ENCODE measurements around the gene DCLK1.

The DCLK1 gene

DNA sequence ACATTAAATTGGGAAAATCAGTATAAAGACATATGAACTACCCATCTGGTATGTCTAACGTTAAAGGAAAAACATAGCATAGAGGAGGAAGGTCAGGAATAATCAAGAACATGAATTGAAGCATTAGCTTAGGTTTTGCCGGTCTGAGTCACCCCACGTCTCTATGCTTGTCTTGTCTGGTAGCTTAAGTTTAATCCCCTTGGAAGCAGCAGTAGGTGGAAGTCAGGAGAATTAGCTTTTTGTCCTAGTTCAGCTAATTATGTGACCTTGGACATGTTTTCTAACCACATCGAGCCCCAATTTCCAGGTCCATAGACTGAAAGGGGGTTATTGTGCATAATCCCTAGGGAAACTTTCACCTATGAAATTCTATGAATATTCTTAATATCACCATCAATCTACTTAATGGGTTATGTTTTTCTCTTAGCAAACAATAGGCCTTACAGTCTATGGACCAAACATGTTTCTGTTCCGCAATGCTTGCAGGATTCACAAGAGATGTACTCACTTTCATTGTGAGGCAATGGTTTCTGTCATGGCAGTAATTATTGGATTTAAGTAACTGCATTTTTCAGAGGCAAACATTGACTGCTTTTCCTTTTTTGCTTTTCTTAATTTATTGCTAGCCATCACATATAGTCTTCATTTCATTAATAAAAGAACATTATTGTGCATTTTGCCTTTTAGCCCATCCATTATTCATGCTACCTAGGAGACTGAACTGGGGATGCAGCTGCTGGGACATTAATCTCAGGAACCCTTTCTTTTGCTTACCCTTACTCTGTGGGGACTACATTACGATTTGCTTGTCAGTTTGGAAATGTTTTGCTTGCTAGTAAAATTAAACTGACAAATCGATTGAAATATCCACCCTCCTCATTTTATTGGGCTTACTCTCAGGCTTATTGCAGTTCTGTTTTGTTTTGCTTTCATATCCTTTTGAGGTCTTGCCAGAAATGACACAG, 349.9 kb downstream of the DCLK1 start:
- TF ChIP-seq FOXP2 (optimal IDR thresholded peaks at IDR 0.05; ENCODE audit: borderline replicate concordance, extremely low read depth, extremely low read length, insufficient read depth) (no peak), POLR2AphosphoS5 (IDR thresholded peaks at IDR 0.05; ENCODE audit: low read depth, low read length) (no peak), TAF1 (IDR thresholded peaks at IDR 0.05; ENCODE audit: borderline replicate concordance, insufficient read depth, low read length) (no peak), REST (IDR thresholded peaks at IDR 0.05; ENCODE audit: insufficient read depth in 1 of 2, low read depth in 2 of 2, low read length in 2 of 2) (no peak), SIN3A (IDR thresholded peaks at IDR 0.05; ENCODE audit: borderline replicate concordance, insufficient read depth, low read length) (no peak)

GRCh38 chr13:35780613-35781012, 350.6 kb downstream of the DCLK1 start:
- TF ChIP-seq SIN3A (IDR thresholded peaks at IDR 0.05; ENCODE audit: borderline replicate concordance, insufficient read depth, low read length) = no peak
- no peak for TF ChIP-seq FOXP2 (optimal IDR thresholded peaks at IDR 0.05; ENCODE audit: borderline replicate concordance, extremely low read depth, extremely low read length, insufficient read depth)
- no peak for TF ChIP-seq REST (IDR thresholded peaks at IDR 0.05; ENCODE audit: insufficient read depth in 1 of 2, low read depth in 2 of 2, low read length in 2 of 2)
- no peak for TF ChIP-seq POLR2AphosphoS5 (IDR thresholded peaks at IDR 0.05; ENCODE audit: low read depth, low read length)
- TF ChIP-seq TAF1 (IDR thresholded peaks at IDR 0.05; ENCODE audit: borderline replicate concordance, insufficient read depth, low read length) = no peak

DNA sequence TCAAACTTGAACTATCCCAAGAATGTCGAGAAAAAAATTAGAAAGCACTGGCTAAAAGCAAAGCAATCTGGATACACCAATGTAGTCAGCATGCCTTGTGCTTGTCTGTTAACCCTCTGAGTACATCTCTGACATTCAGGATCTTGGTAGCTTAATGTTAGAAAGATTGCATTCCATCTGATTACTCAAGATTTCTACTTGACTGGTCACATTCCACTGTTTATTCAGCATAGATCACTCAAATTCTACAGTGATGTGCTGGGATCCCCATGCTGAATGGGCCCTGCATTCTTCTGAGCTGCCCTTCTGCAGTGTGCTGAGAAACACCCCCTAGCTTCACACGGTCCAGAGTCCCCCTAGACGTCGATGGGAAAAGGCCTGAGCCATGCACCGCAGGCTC, 359.3 kb downstream of the DCLK1 start:
- TF ChIP-seq TAF1 (IDR thresholded peaks at IDR 0.05; ENCODE audit: borderline replicate concordance, insufficient read depth, low read length) = no peak
- TF ChIP-seq REST (IDR thresholded peaks at IDR 0.05; ENCODE audit: insufficient read depth in 1 of 2, low read depth in 2 of 2, low read length in 2 of 2) = no peak
- no peak for TF ChIP-seq POLR2AphosphoS5 (IDR thresholded peaks at IDR 0.05; ENCODE audit: low read depth, low read length)
- no peak for TF ChIP-seq SIN3A (IDR thresholded peaks at IDR 0.05; ENCODE audit: borderline replicate concordance, insufficient read depth, low read length)
- no peak for TF ChIP-seq FOXP2 (optimal IDR thresholded peaks at IDR 0.05; ENCODE audit: borderline replicate concordance, extremely low read depth, extremely low read length, insufficient read depth)

GRCh38 chr13:35770756-35771297, 360.4 kb downstream of the DCLK1 start:
- TF ChIP-seq FOXP2 (optimal IDR thresholded peaks at IDR 0.05; ENCODE audit: borderline replicate concordance, extremely low read depth, extremely low read length, insufficient read depth) = no peak

GRCh38 chr13:35769812-35770211, 361.4 kb downstream of the DCLK1 start:
- TF ChIP-seq TAF1 (IDR thresholded peaks at IDR 0.05; ENCODE audit: borderline replicate concordance, insufficient read depth, low read length) = no peak
- TF ChIP-seq POLR2AphosphoS5 (IDR thresholded peaks at IDR 0.05; ENCODE audit: low read depth, low read length) = no peak
- TF ChIP-seq FOXP2 (optimal IDR thresholded peaks at IDR 0.05; ENCODE audit: borderline replicate concordance, extremely low read depth, extremely low read length, insufficient read depth) = no peak
- TF ChIP-seq SIN3A (IDR thresholded peaks at IDR 0.05; ENCODE audit: borderline replicate concordance, insufficient read depth, low read length) = no peak
- TF ChIP-seq REST (IDR thresholded peaks at IDR 0.05; ENCODE audit: insufficient read depth in 1 of 2, low read depth in 2 of 2, low read length in 2 of 2) = no peak
